ENCODE measurements around the gene DBI. TPM values are rescaled to one million over a fixed set of nuclear protein-coding genes. Genes with fewer than 3 reads are reported as not detected.

The DBI gene
- total RNA-seq, 1 donor from 2014 or later = 303 TPM

DNA sequence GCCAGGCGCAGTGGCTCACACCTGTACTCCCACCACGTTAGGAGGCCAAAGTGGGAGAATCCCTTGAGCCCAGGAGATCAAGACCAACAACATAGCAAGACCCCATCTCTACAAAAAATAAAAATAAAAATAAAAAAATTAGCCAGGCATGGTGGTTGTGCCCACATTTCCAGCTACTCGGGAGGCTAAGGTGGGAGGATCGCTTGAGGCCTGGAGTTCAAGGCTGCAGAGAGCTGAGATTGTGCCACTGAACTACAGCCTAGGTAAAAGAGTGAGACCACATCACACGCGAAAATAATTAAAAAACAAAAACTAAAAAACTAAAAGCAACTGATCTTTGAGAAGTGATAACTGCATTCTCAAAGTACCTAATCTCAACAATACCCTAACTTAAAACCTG is 2.0 kb upstream of the DBI start:
- H3K4me1 ChIP-seq = peaks cover 61% of the 10 kb centered on the region
- no peak overlapping the region for H3K4me3 ChIP-seq
- DNase-seq = no peak
- H3K27ac ChIP-seq (replicated peaks) = no peak overlapping the region
- TF ChIP-seq, protein P1, sequence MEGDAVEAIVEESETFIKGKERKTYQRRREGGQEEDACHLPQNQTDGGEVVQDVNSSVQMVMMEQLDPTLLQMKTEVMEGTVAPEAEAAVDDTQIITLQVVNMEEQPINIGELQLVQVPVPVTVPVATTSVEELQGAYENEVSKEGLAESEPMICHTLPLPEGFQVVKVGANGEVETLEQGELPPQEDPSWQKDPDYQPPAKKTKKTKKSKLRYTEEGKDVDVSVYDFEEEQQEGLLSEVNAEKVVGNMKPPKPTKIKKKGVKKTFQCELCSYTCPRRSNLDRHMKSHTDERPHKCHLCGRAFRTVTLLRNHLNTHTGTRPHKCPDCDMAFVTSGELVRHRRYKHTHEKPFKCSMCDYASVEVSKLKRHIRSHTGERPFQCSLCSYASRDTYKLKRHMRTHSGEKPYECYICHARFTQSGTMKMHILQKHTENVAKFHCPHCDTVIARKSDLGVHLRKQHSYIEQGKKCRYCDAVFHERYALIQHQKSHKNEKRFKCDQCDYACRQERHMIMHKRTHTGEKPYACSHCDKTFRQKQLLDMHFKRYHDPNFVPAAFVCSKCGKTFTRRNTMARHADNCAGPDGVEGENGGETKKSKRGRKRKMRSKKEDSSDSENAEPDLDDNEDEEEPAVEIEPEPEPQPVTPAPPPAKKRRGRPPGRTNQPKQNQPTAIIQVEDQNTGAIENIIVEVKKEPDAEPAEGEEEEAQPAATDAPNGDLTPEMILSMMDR (IDR thresholded peaks at IDR 0.05; ENCODE audit: borderline replicate concordance) = no peak
- peaks cover 19% of the 10 kb centered on the region for H3K36me3 ChIP-seq
- no peaks in the 10 kb centered on the region for H3K9me3 ChIP-seq (replicated peaks)
- H3K27me3 ChIP-seq (ENCODE audit: low read depth) = no peaks in the 10 kb centered on the region
- intact Hi-C loops (cut with micrococcal nuclease) = no loop called here

DNA sequence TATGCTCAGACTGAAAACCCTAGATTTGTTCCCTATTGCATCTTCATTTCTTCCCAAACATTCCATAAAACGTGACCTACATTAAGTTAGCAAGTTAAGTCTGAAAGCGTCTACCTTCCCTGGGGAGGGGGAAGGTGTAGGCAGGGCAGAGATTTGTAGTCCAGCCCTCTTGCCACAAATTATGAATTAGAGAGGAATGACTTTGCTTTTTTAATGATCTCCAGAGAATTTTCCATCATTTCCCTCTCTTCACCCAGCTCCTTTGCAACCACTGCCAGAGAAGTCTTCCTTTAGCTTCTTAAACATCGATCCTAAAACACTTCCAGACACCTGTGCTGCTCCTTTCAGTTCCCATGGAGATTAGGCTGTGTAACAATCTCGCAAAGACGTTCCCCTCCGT is 1.3 kb upstream of the DBI start:
- H3K4me1 ChIP-seq = peaks cover 67% of the 10 kb centered on the region
- peak overlapping the region; percentile 86 for H3K4me3 ChIP-seq
- H3K27me3 ChIP-seq (ENCODE audit: low read depth) = no peaks in the 10 kb centered on the region
- intact Hi-C loops (cut with micrococcal nuclease) = no loop called here
- TF ChIP-seq, protein P1 (IDR thresholded peaks at IDR 0.05; ENCODE audit: borderline replicate concordance) = no peak
- H3K27ac ChIP-seq (replicated peaks) = peak overlapping the region; percentile 90
- peaks cover 25% of the 10 kb centered on the region for H3K36me3 ChIP-seq
- H3K9me3 ChIP-seq (replicated peaks) = no peaks in the 10 kb centered on the region
- no peak for DNase-seq

DNA sequence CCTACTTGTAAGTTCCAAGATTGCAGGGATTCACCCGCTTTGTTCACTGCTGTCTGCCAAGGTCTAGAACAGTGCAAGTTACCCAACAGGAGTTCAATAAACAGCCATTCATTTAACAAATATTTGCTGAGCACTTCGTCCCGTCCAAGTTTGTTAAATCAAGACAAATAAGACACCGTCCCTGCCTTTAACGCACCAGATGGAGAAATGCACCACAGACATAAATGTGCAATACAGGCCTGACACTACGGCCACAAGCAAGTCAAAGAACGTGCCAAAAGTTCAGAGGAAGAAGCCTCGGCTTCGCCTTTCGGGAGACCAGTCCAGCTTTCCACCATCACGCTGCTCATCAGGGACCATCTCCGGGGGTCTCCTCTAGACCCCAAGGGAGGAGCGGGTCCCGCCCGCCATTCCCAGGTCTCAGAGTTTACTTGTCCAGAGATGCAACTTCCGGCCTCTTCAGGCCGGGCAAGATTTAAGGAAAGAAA is 572 bp upstream of the DBI start:
- Histone ChIP-seq H3K4me1 (peaks cover 74% of the 10 kb centered on the region), H3K9me3 (replicated peaks) (no peaks in the 10 kb centered on the region), H3K27me3 (ENCODE audit: low read depth) (no peaks in the 10 kb centered on the region), H3K4me3 (peak overlapping the region; percentile 86), H3K36me3 (peaks cover 33% of the 10 kb centered on the region), H3K27ac (replicated peaks) (peak overlapping the region; percentile 90)
- TF ChIP-seq, protein P1 (IDR thresholded peaks at IDR 0.05; ENCODE audit: borderline replicate concordance) = no peak
- DNase-seq = no peak
- intact Hi-C loops (cut with micrococcal nuclease) = no loop called here

DNA sequence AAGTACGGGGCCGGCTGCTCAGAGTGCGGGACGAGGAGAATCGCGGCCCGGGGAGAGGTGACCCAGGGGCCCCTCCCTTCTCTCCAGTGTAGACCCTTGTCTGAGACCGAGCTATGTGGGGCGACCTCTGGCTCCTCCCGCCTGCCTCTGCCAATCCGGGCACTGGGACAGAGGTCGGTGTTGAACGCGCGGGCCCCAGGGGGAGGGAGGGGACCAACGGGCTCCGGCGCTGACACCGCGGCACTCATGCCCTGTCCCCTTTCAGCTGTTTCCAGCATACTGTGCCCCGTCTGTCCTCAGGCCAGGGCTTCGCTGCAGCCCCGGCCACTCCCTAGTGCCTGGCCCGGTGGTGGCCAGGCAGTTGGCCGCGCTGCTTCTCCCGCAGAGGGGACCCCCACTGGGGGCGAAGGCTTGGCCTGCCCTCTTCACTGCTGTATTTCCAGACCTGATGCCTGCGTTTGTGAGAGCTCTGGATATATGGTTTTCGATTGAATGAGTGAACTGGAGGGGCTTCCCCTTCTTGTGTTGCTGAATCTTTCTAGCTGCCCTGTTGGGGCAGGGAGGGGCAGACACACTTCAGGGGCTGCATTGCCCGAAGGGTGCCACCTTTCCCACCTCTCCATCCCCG is 809 bp downstream of the DBI start:
- DNase-seq = peak; percentile 68
- H3K27ac ChIP-seq (replicated peaks) = peak overlapping the region; percentile 90
- TF ChIP-seq, protein P1 (IDR thresholded peaks at IDR 0.05; ENCODE audit: borderline replicate concordance) = no peak
- peaks cover 47% of the 10 kb centered on the region for H3K36me3 ChIP-seq
- no peaks in the 10 kb centered on the region for H3K9me3 ChIP-seq (replicated peaks)
- no peaks in the 10 kb centered on the region for H3K27me3 ChIP-seq (ENCODE audit: low read depth)
- intact Hi-C loops (cut with micrococcal nuclease) = no loop called here
- peak overlapping the region; percentile 86 for H3K4me3 ChIP-seq
- H3K4me1 ChIP-seq = peaks cover 74% of the 10 kb centered on the region

- TF ChIP-seq, protein P1 (IDR thresholded peaks at IDR 0.05; ENCODE audit: borderline replicate concordance) = peak; percentile 41
- Histone ChIP-seq H3K4me3 (peak overlapping the region; percentile 16), H3K9me3 (replicated peaks) (peaks cover 20% of the 10 kb centered on the region), H3K27ac (replicated peaks) (peak overlapping the region; percentile 90), H3K27me3 (ENCODE audit: low read depth) (no peaks in the 10 kb centered on the region), H3K36me3 (peaks cover 70% of the 10 kb centered on the region), H3K4me1 (peaks cover 68% of the 10 kb centered on the region)
- no peak for DNase-seq
- intact Hi-C loops (cut with micrococcal nuclease) = no loop called here
These were observed 3.1 kb downstream of the DBI start for GRCh38 chr2:119369845-119370244.
